Effector CD8-positive, alpha-beta T cell (primary cell): Measurements from ENCODE around the gene ALOXE3.
A peak's percentile ranks its signal among the peaks of the same experiment; 100 is the strongest.

ENCODE experiments used
- DNase-seq: peaks from one replicate; lab custom pipeline; 2025; lab: John Stamatoyannopoulos, UW

Gene ALOXE3

DNA sequence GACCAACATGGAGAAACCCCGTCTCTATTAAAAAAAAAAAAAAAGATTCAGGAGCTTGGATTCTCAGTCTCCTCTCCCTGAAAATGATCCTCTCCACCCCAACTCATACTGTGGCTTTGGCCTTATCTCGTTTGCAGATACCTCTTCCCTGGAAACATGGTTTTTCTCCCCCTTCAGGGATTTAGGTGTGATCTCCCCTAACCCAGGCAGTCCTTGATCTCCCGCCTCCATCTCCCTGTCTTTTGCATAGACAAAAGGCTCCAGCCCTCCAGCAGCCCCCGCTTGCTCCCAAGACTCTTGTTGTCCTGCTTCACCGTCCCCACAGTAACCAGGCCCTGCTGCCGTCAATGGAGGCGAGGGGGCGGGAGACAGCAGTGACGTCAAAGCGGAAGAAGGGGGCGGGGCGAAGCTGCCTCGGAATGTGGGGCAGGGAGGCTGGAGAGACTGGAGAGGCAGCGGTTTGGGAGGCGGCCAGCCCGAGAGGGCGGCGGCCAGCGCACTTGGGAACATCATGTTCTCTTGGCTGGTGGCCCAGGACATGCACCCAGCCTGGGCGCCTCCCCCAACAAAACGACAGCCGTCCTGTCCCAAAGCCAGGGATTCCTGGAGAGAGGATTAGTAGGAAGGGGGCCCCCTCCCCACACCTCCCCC lies 35.8 kb upstream of the ALOXE3 start:
- peak; percentile 88 for DNase-seq

DNA sequence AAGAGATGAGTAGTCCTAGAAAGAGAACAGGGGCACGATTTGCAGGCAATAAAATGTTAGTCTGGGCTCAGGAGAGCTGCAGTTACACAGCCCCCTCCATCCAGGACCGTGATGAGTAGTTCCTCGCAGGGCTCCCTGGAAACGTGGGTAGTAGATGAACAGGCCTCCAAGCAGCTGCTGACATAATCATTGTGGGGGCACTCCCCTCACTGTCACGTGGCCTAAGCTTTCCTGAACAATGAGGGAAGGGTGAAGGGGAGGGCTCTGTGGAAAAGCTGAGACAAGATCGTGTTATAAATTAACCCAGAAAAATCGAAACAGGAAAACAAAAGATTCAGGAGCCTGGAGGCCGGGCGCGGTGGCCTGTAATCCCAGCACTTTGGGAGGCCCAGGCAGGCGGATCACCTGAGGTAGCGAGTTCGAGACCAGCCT lies 35.2 kb upstream of the ALOXE3 start:
- DNase-seq = peak; percentile 44

DNA sequence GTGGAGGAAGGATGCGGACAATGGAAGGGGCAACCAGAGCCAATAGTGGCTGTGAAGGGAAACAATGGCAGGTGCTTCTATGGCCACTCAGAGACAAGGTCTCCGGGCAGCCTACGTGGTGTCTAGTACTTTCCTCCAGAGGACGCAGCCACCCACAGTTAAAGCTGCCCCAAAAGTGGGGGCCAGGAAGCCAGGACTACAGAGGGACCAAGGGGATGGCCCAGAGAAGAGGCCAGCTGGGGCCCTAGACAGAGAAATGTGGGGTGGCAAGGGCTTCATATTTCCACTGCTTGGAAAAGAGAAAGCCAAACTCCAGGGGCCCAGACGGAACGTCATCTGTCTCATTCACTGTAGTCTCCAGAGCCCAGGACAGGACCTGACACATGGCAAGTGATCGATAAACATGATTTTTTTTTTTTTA lies 34.7 kb upstream of the ALOXE3 start:
- DNase-seq = no peak

DNA sequence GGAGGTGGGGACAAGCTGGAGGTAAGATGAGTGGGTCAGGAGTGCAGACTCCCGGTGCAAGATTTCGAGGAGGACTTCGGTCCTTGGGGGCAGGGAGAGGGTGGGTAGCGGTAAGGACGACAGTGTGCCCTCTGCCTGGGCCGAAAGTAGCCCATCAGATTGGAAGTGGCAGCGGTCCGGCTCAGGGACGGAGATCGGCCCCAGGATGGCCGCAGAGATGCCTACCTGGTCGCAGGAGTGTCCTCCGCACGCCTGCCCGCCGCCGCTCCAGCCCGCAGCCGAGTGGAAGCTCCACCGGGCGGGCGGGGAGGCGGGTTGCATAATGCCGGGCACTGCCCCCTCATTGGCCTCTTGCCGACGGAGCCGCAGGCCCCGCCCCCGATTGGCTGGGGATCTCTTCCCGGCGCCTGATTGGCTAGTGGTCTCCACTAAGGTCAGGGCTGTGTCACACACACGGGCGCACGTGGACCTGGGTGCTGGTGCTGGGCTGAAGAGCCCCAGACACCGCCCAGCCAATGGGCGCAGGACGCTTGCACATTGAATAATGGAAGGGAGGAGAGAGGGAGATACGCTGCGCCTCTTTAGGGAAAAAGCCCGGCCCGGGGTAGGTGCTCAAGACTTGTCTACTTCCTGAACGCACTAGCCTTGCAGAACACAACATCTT lies 33.9 kb upstream of the ALOXE3 start, which contains the start of gene PER1:
PER1 (minus strand) TSS at position 293 of the 664 bp plus-strand sequence. CDS start 1,698 bp downstream, outside the sequence.
- peak; percentile 66 for DNase-seq

DNA sequence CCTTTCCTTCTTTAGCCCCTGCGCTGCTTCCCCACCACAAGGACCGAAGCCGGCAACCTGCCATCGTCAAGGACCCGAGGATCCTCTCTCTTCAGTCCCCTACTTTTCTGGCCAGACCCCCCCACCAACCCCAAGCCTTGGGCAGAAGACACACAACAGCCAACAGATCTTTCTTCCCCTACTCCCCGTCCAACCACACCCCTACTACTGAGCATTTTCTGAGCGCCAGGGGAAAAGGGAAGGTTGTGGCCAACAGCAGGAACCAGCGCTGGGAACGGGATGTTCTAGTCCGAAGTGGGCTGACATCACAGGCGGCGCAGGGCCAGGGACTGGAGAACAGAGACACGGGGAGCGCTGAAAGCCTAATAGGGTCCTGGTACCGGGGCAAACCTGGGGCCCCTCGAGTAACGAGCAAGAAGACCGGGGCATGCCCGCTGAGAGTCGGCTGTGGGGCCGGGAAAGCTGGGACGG lies 33.4 kb upstream of the ALOXE3 start:
- peak; percentile 50 for DNase-seq

DNA sequence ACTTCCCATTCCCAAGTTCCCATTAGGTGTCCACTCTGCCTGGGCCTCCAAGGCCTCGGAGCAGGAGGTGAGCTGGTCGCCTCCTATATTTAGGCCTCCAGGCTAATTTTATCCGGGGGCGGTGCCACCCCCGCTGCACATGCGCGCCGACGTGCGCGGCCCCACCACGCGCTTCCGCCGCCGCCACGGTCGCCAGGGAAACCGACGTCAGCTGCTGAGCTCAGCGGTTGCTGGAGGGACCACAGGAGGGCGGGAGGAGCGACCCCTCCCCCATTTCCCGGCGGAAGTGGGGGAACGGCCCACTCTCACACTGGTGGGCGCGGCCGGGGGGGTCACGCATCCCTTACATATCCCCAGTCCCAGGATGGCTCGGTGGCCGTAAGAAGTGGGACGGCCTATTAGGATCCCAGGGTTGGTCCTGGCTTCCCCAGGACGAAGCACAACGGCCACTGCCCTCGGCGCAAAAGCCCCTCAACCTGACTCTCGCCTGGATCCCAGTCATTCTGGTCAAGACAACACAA lies 32.9 kb upstream of the ALOXE3 start:
- peak; percentile 86 for DNase-seq

DNA sequence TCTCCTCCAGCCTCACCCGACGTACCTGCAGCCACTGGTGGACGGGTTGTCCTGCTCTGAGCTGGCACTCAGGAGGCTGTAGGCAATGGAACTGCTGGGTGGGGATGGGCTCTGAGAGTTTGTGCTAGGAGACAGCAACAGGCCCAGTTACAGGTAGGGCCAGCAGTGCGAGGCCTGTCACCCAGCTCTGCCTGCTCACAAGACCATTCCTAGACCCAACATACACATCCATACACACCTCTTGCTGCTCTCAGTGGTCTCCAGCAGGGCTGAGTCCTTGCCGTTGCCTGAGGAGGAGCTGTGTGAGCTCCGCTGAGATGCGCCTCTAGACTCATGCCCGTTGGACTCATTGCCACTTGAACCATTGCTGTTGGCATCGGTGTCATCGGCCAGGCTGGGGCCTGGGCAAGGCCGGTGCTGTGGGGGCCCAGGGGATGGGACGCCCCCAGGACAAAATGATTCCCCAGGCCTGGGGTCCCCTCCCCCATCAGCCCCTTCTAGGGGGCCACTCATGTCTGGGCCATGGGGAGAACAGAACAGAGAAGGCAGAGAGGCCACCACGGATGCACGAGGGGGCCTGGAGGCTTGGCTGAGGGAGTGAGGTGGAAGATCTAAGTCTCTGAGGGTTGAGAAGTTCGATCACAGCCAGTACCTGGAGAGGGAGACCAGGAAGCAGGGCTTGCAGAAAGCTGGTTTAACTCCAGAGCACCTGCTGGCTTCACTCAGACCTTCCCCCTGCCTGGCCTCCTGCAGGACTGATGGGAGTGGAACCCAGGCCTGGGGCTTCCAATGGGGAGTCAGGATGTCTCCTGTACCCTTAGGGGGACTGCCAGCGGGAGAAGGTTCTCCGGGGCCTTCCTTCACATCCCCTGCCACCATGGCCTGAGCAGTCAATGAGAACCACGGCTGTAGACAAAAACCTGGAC lies 32.1 kb upstream of the ALOXE3 start:
- no peak for DNase-seq

DNA sequence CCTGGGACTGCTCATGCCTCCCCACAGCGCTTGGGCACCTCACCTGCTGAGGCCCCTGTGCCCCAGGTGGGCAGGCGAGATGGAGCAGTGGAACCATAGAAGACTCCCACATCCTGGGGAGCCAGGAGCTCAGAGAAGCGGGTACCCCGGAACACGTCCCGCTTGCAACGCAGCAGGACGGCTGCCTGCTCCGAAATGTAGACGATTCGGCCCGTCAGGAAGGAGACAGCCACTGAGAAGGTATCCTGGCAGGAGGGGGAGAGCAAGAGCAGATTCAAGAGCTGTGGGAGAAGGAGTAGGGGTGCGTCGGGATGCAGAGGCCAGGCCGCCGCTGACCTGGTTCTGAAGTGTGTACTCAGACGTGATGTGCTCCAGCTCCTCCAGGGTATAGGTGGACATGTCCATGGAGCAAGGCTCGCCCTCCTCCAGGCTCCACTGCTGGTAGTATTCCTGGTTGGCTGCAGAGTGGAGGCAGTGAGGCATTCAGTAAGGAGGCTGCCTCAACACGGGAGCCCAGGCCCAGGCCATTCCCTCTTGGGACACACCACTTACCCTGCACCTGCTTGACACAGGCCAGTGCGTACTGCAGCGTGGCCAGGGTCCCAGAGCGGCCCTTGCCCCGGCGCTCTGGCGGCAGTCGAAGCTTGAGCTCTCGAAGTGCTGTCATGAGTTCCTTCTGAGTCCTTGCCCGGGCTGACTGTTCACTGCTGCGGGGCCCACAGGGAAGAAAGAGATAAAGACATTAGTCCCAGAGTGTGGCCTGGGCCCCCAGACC lies 31.3 kb upstream of the ALOXE3 start:
- DNase-seq = no peak

DNA sequence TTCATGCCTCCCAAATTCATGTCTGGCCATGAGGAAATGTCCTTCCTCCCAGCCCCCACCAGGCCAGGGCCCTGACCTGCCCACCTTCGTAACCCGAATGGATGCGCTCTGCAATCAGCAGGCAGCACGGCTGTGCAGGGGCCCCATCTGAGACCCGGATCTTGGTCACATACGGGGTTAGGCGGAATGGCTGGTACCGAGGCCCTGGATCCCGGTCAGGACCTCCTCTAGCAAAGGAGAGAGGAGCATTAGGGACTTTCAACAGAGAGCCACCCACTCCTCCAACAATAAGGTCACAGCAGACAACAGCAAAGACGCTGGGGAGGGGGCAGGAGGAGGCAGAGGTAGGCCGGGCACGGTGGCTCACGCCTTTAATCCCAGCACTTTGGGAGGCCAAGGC lies 30.2 kb upstream of the ALOXE3 start:
- no peak for DNase-seq

DNA sequence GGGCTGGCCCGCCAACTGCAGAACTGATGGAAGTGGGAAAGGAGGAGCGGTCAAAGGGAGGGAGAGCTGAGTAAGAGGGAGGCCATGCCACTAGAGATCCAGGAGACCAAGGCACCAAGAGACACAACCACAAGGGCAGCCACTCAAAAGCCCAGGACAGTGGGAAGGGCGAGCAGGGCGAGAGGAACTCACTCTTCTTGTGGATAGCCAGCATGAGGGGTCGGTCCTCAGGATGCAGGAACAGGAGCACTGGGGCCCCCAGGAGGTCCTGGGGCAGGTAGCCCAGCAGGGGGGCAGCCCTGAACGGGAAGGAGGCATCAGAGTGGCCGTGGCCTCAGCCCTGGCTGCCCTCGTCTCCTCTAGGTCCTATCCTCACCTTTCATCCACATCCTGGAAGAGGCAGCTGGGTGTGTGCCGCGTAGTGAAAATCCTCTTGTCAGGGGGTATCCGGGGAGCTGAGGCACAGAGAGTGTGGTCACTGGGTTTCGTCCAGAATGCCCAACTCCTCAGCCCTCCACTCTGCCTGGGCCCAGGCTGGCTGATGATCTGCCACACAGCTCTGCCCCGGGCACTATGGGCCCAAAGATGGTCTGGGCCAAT lies 29.6 kb upstream of the ALOXE3 start:
- no peak for DNase-seq

DNA sequence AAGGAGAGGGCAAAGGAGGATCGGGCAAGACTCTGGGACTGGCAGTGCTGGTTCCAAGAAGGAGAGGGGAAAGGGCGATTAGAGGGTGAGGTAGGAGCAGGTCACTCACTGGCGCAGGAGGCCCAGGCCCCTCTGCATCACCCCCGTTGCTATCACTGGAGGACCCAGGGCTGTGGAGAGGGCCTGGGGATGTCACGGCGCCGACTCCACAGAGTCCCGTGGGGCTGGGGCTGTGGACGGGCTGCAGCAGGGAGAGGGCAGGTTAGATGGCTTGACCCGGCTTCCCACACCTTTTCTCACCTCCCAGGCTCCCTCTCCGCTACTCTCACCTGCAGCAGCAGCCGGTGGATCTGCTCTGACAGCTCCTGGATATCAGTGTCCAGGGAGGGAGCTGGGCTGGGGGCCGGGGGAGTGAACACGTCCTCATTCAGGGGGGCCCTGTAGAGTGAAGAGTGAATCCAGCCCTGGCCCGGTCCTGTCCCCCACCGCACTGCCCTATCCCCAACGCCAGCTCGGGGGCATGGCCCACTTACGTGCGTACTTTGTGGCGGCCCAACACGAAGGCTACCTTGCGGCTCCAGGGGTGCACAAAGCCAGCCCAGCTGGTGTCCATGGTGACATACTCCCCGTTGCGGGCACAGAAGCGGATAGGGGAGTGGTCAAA lies 29.0 kb upstream of the ALOXE3 start:
- no peak for DNase-seq

DNA sequence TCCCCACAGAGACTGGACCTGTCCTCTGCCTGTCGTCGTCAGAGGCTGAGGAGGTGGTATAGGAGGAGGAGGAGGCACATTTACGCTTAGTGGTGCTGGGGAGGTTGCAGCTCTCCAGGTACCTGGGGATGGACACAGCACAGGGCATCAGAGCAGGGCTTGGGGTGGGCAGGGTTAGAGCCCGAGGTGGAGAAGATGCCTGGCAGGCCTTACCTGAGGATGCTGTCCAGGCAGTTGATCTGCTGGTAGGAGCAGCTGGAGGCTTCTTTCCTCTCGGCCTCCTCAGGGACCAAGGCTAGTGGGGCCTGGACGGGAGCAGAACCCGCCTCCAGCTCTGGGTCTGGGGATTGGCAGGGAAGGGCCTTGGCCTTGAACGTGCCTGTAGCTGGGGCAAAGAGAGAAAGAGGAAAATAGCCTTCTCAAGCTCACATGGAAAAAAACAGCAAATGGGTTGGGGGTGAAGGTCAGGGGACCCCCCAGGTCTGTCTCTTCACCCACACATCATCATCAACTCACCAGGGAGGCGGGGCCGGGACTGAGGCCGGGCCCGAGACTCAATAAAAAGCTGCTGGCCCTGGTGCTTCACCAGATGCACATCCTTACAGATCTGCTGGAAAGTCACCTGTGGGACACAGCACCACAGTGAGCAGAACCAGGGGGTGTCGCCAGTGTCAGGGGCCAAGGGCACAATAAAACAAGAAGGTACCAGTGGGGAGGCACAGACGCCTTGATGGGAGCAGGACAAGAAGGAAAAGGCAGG lies 28.2 kb upstream of the ALOXE3 start:
- DNase-seq = no peak

DNA sequence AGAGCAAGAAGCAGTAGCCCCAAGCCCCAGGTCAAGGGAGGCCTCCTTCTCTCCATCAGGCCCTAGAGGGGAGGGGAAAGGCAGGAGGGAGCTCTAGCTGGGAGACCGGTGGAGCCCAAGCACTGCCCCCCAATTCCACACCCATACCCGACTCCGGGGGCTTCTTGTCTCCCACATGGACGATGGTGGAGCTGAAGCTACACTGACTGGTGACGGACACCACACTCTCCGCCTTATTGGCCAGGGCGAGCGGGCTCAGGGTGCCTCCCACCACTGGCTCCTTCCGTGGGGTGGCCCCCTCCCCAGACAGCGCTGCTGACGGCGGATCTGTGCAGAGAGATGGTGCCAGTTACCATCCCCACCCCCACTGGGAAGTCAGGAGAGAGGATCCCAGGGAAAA lies 27.5 kb upstream of the ALOXE3 start:
- DNase-seq = no peak

DNA sequence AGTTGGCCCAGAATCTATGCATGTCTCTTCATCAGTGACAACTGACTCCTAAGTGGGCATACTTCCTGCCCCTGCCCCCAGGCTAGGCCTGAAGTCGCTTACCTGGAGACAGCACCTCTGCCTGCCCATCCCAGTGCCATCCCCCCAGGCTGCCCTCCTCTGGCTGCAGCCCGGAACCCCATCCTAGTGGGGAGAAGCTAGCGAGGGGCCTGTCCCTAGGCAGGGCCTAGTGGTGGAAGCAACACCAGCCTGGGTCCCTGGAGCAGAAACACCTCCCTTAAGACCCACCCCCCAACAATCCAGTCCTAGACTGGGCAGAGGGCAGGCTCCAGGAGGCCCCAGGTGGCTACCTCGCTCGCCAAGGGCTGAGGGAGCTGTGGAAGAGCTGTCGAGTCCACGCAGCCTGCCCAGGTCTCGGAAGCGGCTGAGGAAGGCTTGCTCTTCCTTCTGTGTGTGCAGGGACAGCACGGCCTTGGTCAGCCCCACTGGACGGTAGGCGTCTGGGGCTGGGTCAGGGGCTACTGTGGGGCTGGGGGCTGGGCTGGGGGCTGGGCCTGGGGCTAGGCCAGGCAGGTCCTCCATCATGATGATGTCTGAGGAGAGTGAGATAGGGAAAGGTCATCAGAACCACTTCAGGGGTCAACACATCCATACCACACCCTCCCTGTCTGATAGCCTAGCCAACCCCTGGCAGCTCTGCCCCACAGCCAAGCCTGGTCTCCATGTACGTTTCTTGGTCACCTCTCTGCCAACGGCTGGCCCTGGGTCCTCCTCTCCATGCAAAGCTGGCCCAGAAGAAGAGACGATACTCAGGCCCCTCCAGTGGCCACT lies 26.3 kb upstream of the ALOXE3 start:
- no peak for DNase-seq

DNA sequence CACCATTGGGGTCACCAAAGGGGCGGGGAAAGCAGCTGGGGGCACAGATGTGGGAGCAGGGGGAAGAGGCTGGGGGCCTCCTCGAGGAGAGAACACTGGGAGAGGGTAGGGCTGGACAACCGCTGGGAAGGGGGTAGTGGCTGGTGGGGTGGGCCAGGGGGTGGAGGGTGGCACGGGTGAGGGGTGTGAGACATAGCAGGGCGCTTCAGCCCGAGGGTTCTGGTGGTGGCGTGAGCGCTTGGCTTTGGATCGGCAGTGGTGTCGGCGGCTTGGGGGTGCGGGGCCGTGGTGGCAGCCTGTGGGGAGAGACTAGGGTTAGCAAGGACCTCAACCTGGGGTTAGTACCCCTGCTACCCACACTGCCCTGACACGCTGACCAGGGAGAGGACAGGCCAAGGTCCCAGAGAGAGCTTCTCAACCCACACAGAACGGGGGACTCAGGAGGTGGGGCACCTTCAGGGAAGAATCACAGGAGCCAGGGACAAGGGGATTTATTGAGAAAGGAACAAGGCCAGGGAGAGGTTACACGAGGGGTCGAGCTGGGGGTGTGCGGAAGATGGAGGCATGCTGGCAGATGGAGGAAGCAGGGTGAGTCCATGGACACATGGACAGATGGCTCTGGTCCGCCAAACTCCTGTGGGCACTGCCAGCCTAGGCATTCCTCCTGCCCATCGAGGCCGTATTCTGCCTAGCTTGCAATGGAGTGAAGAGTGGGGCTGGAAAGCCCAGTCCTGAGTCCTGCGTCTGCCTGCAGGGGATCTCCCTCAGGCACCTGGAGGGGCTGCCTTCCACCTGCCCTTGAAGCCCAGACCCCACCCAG lies 25.5 kb upstream of the ALOXE3 start:
- no peak for DNase-seq

DNA sequence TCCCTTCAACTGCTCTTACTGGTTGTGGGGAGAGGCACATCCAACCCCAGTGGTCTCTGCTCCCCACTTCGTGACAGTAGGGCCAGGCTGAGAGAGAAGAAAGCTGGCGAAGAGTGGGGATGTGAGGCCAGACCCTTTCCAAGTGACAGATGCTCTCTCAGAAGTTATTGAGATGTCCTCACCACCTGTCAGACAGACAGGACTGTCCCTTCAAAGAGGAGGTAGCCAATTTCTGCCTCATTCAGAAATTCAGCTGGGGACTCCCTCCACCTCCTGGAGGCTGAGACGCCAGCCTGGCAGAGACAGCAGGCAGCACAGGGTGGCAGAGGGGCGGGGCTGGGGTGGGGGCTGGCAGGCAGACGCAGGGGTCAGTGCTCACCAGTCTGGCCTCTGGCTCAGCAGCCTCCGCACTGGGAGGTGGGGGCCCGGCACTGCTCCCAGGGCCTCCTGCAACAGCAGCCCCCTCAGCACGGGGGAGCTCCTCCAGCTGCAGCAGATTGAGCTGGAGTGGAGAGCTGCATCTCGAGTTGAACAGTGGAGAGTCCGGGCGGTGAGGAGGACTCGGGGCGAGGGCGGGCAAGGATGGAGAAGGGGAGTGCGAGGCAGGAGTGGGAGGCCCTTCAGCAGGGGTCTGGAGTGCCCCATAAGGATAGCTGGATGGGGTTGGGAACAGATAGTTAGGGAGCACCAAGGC lies 24.7 kb upstream of the ALOXE3 start:
- DNase-seq = no peak

DNA sequence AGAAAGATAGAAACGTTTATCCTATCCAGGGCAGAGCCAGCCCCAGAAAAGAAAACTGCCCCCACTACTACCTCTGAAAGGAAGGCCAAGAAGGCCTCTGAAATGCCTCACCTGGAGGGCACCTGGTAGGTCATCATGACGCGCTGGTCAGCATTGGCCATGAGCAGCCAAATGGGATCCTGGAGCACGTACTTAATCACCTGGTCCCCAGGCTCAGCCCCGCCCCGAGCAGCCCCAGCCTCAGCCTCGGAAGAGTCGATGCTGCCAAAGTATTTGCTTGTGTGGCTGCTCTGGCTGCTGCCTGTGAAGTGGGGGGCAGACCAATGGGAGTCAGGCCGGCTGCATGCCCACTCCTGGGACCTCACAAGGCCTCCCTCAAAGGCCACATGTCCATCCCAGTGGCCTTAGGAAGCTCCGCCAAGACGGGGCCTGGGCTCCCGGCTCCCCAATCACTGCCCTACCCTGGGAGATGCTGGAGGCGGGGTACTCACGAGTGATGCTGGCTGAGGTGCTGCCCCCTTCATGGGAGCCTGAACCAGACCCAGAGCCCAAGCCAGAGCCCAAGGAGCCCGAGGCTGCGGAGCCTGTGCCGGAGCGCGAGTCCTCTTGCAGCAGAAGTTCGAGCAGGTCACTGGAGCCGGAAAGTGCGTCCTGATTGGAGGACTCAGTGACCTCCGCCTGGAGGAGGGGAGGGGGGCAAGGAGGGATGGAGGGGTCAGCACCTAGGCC lies 24.0 kb upstream of the ALOXE3 start:
- no peak for DNase-seq
